Gastrocnemius medialis (tissue), 4 donors: ENCODE results near the gene SMYD3. TPM values are rescaled to one million over a fixed set of nuclear protein-coding genes. Genes with fewer than 3 reads are reported as not detected.

Source experiments
- ATAC-seq, 2 donors: fragments of 150-250 bp; one replicate each; pipeline ENCODE4 v1.9.1; 2016
- DNase-seq, 2 donors: peaks; one replicate each; pipeline ENCODE4 v3.0.0-alpha.2; 2019
- H3K27ac ChIP-seq, 4 donors: fragments of 200-600 bp; sonication (generic); 1 replicate in 1 of 4; 2 replicates in 3 of 4; pipeline ENCODE4 v1.5.1; 2016 to 2018; ENCODE audit warnings: mild to moderate bottlenecking in 2 of 4, moderate library complexity in 1 of 4
- H3K27me3 ChIP-seq, 3 donors: fragments of 200-600 bp; sonication (generic) in 2 of 3; 1 replicate in 1 of 3; 2 replicates in 2 of 3; pipeline versions ENCODE4 v1.5.1 to v1.6.0; 2016 to 2019; ENCODE audit warnings: mild to moderate bottlenecking in 1 of 3, moderate library complexity in 1 of 3
- H3K36me3 ChIP-seq, 2 donors: fragments of 200-600 bp; sonication (generic) in 1 of 2; one replicate each; pipeline ENCODE4 v1.5.1; 2017 to 2018
- H3K4me1 ChIP-seq, 2 donors: fragments of 200-600 bp; sonication (generic) in 1 of 2; one replicate each; pipeline ENCODE4 v1.5.1; 2016 to 2017; ENCODE audit warnings: mild to moderate bottlenecking in 2 of 2
- H3K4me3 ChIP-seq, 4 donors: fragments of 200-600 bp; sonication (generic) in 3 of 4; 1 replicate in 1 of 4; 2 replicates in 3 of 4; pipeline ENCODE4 v1.5.1; 2016 to 2019; ENCODE audit warnings: mild to moderate bottlenecking in 2 of 4
- H3K9me3 ChIP-seq, 3 donors: fragments of 200-600 bp; sonication (generic) in 2 of 3; 1 replicate in 1 of 3; 2 replicates in 2 of 3; pipeline ENCODE4 v1.5.1; 2016 to 2019
- CTCF ChIP-seq, 5 experiments: fragments of 450-650 bp in 3 of 5; fragments of 200-600 bp in 2 of 5; sonication (generic) in 2 of 5; IDR thresholded peaks in 4 of 5; conservative IDR thresholded peaks in 1 of 5; 1 replicate in 4 of 5; 2 replicates in 1 of 5; pipeline ENCODE4 v1.5.1; 2016 to 2019; ENCODE audit warnings: antibody characterized with exemption in 5 of 5, mild to moderate bottlenecking in 3 of 5, moderate library complexity in 3 of 5
- POLR2A ChIP-seq, 2 donors: fragments of 450-650 bp; IDR thresholded peaks; one replicate each; pipeline ENCODE4 v1.6.1; 2017; ENCODE audit warnings: antibody characterized with exemption in 2 of 2, mild to moderate bottlenecking in 2 of 2, moderate library complexity in 2 of 2
- in situ Hi-C, 4 donors: fragments of 200-750 bp; cut with MboI; loops; one replicate each; pipeline versions ENCODE4 v1.15.0 to v1.8.0; 2017; ENCODE audit warnings: low sequenced_read_pairs in 4 of 4
- intact Hi-C: fragments of 100-400 bp; cut with DNase I; formaldehyde crosslinking; loops from one replicate; pipeline ENCODE4 v1.15.1; 2023; ENCODE audit warnings: low total_unique reads
- total RNA-seq, 4 donors: library from RNA; depleted of rRNA; stranded (reverse); fragments of >200 nt; gene quantifications; one replicate each; pipeline versions ENCODE4 v1.1.0 to v1.2.3, GENCODE V29; 2016

The SMYD3 gene
- total RNA-seq, 4 donors from 2014 or later = 4.4 to 10.3 (median 6.3) TPM

- H3K9me3 ChIP-seq = no peaks in the 10 kb centered on the region
- DNase-seq (no peak), ATAC-seq (no peak)
- H3K4me1 ChIP-seq = no peaks in the 10 kb centered on the region
- in situ Hi-C loops = no loop called here
- H3K27me3 ChIP-seq = no peaks in the 10 kb centered on the region
- no peaks in the 10 kb centered on the region for H3K36me3 ChIP-seq
- H3K27ac ChIP-seq = no peak overlapping the region
- intact Hi-C loops = no loop called here
- no peak for TF ChIP-seq POLR2A (IDR thresholded peaks at IDR 0.05)
- no peak for TF ChIP-seq CTCF (IDR thresholded peaks at IDR 0.05 in 4 of 5, conservative IDR thresholded peaks at IDR 0.05 in 1 of 5)
- H3K4me3 ChIP-seq = no peak overlapping the region
Measured at GRCh38 chr1:246160374-246160773, 346.7 kb downstream of the SMYD3 start.

- TF ChIP-seq CTCF (IDR thresholded peaks at IDR 0.05 in 4 of 5, conservative IDR thresholded peaks at IDR 0.05 in 1 of 5) (no peak), POLR2A (IDR thresholded peaks at IDR 0.05) (no peak)
- no peak overlapping the region for H3K4me3 ChIP-seq
- intact Hi-C loops (no loop called here), in situ Hi-C loops (no loop called here)
- no peaks in the 10 kb centered on the region for H3K9me3 ChIP-seq
- ATAC-seq (no peak), DNase-seq (no peak)
- no peaks in the 10 kb centered on the region for H3K4me1 ChIP-seq
- no peaks in the 10 kb centered on the region for H3K36me3 ChIP-seq
- no peak overlapping the region for H3K27ac ChIP-seq
- no peaks in the 10 kb centered on the region for H3K27me3 ChIP-seq
Measured at GRCh38 chr1:246159279-246160227, 347.5 kb downstream of the SMYD3 start.

- intact Hi-C loops (no loop called here), in situ Hi-C loops (no loop called here)
- DNase-seq (no peak), ATAC-seq (no peak)
- no peaks in the 10 kb centered on the region for H3K4me1 ChIP-seq
- no peaks in the 10 kb centered on the region for H3K27me3 ChIP-seq
- TF ChIP-seq CTCF (IDR thresholded peaks at IDR 0.05 in 4 of 5, conservative IDR thresholded peaks at IDR 0.05 in 1 of 5) = no peak
- no peak for TF ChIP-seq POLR2A (IDR thresholded peaks at IDR 0.05)
- H3K36me3 ChIP-seq = no peaks in the 10 kb centered on the region
- no peaks in the 10 kb centered on the region for H3K9me3 ChIP-seq
- H3K4me3 ChIP-seq = no peak overlapping the region
- no peak overlapping the region for H3K27ac ChIP-seq
Measured at GRCh38 chr1:246158131-246158530, 348.9 kb downstream of the SMYD3 start.

GRCh38 chr1:246157516-246157915, 349.6 kb downstream of the SMYD3 start:
- no peak for TF ChIP-seq POLR2A (IDR thresholded peaks at IDR 0.05)
- TF ChIP-seq CTCF (IDR thresholded peaks at IDR 0.05 in 4 of 5, conservative IDR thresholded peaks at IDR 0.05 in 1 of 5) = no peak
- Histone ChIP-seq H3K9me3 (no peaks in the 10 kb centered on the region), H3K4me3 (no peak overlapping the region), H3K36me3 (no peaks in the 10 kb centered on the region), H3K4me1 (no peaks in the 10 kb centered on the region), H3K27me3 (no peaks in the 10 kb centered on the region), H3K27ac (no peak overlapping the region)
- intact Hi-C loops = no loop called here
- ATAC-seq (no peak), DNase-seq (no peak)
- in situ Hi-C loops = no loop called here
